ENCODE measurements around the gene VAPA. TPM values are rescaled to one million over a fixed set of nuclear protein-coding genes. Genes with fewer than 3 reads are reported as not detected.

VAPA gene
- total and polyA plus RNA-seq, 2 of the 4 experiments (the other 2 are of a cell fraction), result 199 to 206 TPM

GRCh38 chr18:9926977-9927376, 13.2 kb downstream of the VAPA start:
- H3K56ac ChIP-seq (ENCODE audit: extremely low read depth, insufficient read depth, low read length), result no peak overlapping the region
- H3K23ac ChIP-seq (ENCODE audit: low read depth, low read length), result no peak overlapping the region
- no peak overlapping the region for H4K8ac ChIP-seq (ENCODE audit: low read depth in 2 of 2, low read length in 2 of 2)
- no peak overlapping the region for H2AK5ac ChIP-seq (ENCODE audit: low read depth, low read length)
- no peak overlapping the region for H2BK5ac ChIP-seq (ENCODE audit: low read depth, low read length, poor library complexity, severe bottlenecking)
- CTCF ChIA-PET, result no interaction called here
- no peak overlapping the region for H3K18ac ChIP-seq (ENCODE audit: low read depth, low read length)
- no peak overlapping the region for H4K91ac ChIP-seq (ENCODE audit: insufficient read depth, low read depth, low read length)
- ATAC-seq (ENCODE audit: low read depth) (no peak), DNase-seq (no peak)
- H2AFZ ChIP-seq (replicated peaks; ENCODE audit: low read length, poor library complexity), result no peak overlapping the region
- H3K9ac ChIP-seq (ENCODE audit: low read depth, low read length), result no peak overlapping the region
- H3K9me1 ChIP-seq (ENCODE audit: insufficient read depth, low read length), result peaks cover 14% of the 10 kb centered on the region
- intact Hi-C loops (cut with micrococcal nuclease) (loop anchor here (5.0 kb wide), 1 partner anchor 335 kb away; no protein-coding TSS in a partner anchor), dilution Hi-C loops (cut with HindIII; ENCODE audit: low sequenced_read_pairs, unreplicated experiment) (no loop called here), in situ Hi-C loops (cut with MboI; ENCODE audit: low sequenced_read_pairs) (loop anchor here (25.0 kb wide), 1 partner anchor 215 kb away; the partner anchor contains the start of gene RAB31)
- BruUV-seq (replicated peaks), result no TSS peak
- no peak overlapping the region for H3K4ac ChIP-seq (ENCODE audit: low read depth, low read length)
- H3K27me3 ChIP-seq (ENCODE audit: control insufficient read depth, insufficient read depth, low read length), result no peaks in the 10 kb centered on the region
- peaks cover 5% of the 10 kb centered on the region for H3K4me1 ChIP-seq (ENCODE audit: control insufficient read depth, insufficient read depth, low read length)
- WGBS, 2 experiments (ENCODE audit: extremely low coverage in 2 of 2, insufficient read length in 1 of 2), result no CpG with 5 or more reads among the region's 1 CpG
- no peak overlapping the region for H3K4me3 ChIP-seq (ENCODE audit: insufficient read depth, low read depth, low read length)
- no peak overlapping the region for H2BK20ac ChIP-seq (ENCODE audit: low read depth, low read length)
- H4K5ac ChIP-seq (ENCODE audit: low read depth, low read length), result no peak overlapping the region
- no peak overlapping the region for H3K27ac ChIP-seq (ENCODE audit: insufficient read depth, low read length)
- no peak overlapping the region for H2AK9ac ChIP-seq (replicated peaks; ENCODE audit: low read depth, low read length, poor library complexity)
- H2BK120ac ChIP-seq (ENCODE audit: low read depth, low read length), result no peak overlapping the region
- no peaks in the 10 kb centered on the region for H3K9me3 ChIP-seq (ENCODE audit: control insufficient read depth, insufficient read depth, low read length)
- POLR2A ChIA-PET (ENCODE audit: unreplicated experiment), result interaction anchor here (0.5 kb wide), 1 partner anchor 10 kb away, joined by 3 read pairs; no protein-coding TSS in a partner anchor
- H3K4me2 ChIP-seq (ENCODE audit: low read depth, low read length), result no peak overlapping the region
- peaks cover 0 to 45% of the 10 kb centered on the region in 2 experiments; a peak in 2 of 4 replicates for H3K79me1 ChIP-seq (ENCODE audit: low read depth in 1 of 2, low read length in 2 of 2)
- H3K14ac ChIP-seq (replicated peaks; ENCODE audit: low read depth, low read length), result no peak overlapping the region
- TF ChIP-seq BHLHE40 (IDR thresholded peaks at IDR 0.05; ENCODE audit: low read depth, low read length), result no peak
- no peaks in the 10 kb centered on the region for H3K36me3 ChIP-seq (ENCODE audit: control insufficient read depth, insufficient read depth, low read length)
- H4K20me1 ChIP-seq (ENCODE audit: insufficient read depth, low read length), result peaks cover 94% of the 10 kb centered on the region
- no peak overlapping the region for H2BK15ac ChIP-seq (ENCODE audit: low read depth, low read length)

Measured in IMR-90 (cell line).